GM12878 (cell line): ENCODE data around the gene METTL1. TPM values are rescaled to one million over a fixed set of nuclear protein-coding genes. Genes with fewer than 3 reads are reported as not detected.

ENCODE experiments used
- ATAC-seq: fragments of 200-7000 bp; cut with Tn5 transposase; 3 replicates; pipeline ENCODE4 v1.9.1; 2020; ENCODE audit warnings: mild to moderate bottlenecking, moderate library complexity
- BruUV-seq: library from RNA; stranded (reverse); fragments of 400-500 nt; replicated peaks from 2 replicates; lab custom pipeline; 2021; lab: Mats Ljungman, UMichigan
- CTCF ChIA-PET: fragments of 300-600 bp; sonication (Branson Sonifier 250); formaldehyde crosslinking; extraction: SDS; loops from one replicate; lab custom pipeline; 2021; ENCODE audit warnings: inconsistent platforms; lab: Yijun Ruan, JAX
- POLR2A ChIA-PET: fragments of 350-600 bp; formaldehyde crosslinking; extraction: SDS; loops from one replicate; lab custom pipeline; 2021; ENCODE audit warnings: inconsistent platforms; lab: Charles Lee
- RAD21 ChIA-PET: fragments of 300-600 bp; sonication (Branson Sonifier 250); formaldehyde crosslinking; loops from one replicate; lab custom pipeline; 2023; ENCODE audit warnings: antibody characterized with exemption; ENCODE audit not compliant: unreplicated experiment; lab: Charles Lee
- SMC1A ChIA-PET: fragments of 300-600 bp; sonication (Branson Sonifier 250); formaldehyde crosslinking; loops from one replicate; lab custom pipeline; 2023; ENCODE audit not compliant: unreplicated experiment, uncharacterized antibody; lab: Charles Lee
- DNase-seq: peaks from one replicate; pipeline ENCODE4 v3.0.0-alpha.2; 2011; ENCODE audit warnings: low read depth, low spot score
- FAIRE-seq: peaks from 3 replicates; lab custom pipeline; 2011; peaks lifted over from hg19 to GRCh38; lab: Jason Lieb, UNC
- H2AFZ ChIP-seq: 2 replicates; pipeline ENCODE4 v1.6.0; 2011; ENCODE audit warnings: low read depth, low read length, control low read depth; ENCODE audit not compliant: control insufficient read depth
- H3K27ac ChIP-seq: 2 replicates; pipeline ENCODE4 v1.5.1; 2011; ENCODE audit warnings: control low read depth; ENCODE audit not compliant: control insufficient read depth, insufficient read depth
- H3K27me3 ChIP-seq, 2 experiments: replicated peaks in 1 of 2; 2 replicates each; pipeline versions ENCODE4 v1.6.0 to v1.6.1; 2011; ENCODE audit warnings: low read length in 1 of 2; ENCODE audit not compliant: control insufficient read depth in 2 of 2, insufficient read depth in 2 of 2
- H3K36me3 ChIP-seq, 2 experiments: 2 replicates each; pipeline ENCODE4 v1.5.1; 2011; ENCODE audit warnings: low read length in 1 of 2; ENCODE audit not compliant: control insufficient read depth in 2 of 2, insufficient read depth in 2 of 2
- H3K4me1 ChIP-seq: 2 replicates; pipeline ENCODE4 v1.6.1; 2011; ENCODE audit warnings: mild to moderate bottlenecking, low read length, moderate library complexity, mixed read lengths; ENCODE audit not compliant: control insufficient read depth, insufficient read depth
- H3K4me2 ChIP-seq: 2 replicates; pipeline ENCODE4 v1.6.0; 2011; ENCODE audit warnings: control low read depth; ENCODE audit not compliant: control insufficient read depth, insufficient read depth
- H3K4me3 ChIP-seq: fragments of 200-600 bp; sonication (generic); 2 replicates; pipeline ENCODE4 v1.5.1; 2016
- H3K79me2 ChIP-seq: 2 replicates; pipeline ENCODE4 v1.6.0; 2011; ENCODE audit warnings: low read length; ENCODE audit not compliant: control insufficient read depth, insufficient read depth
- H3K9ac ChIP-seq: 2 replicates; pipeline ENCODE4 v1.8.0; 2011; ENCODE audit warnings: low read length, control low read depth, mixed read lengths; ENCODE audit not compliant: control insufficient read depth, insufficient read depth
- H3K9me3 ChIP-seq: replicated peaks from 3 replicates; pipeline ENCODE4 v1.5.1; 2011; ENCODE audit warnings: mild to moderate bottlenecking, low read length; ENCODE audit not compliant: control insufficient read depth, insufficient read depth
- H4K20me1 ChIP-seq: 2 replicates; pipeline ENCODE4 v1.6.0; 2011; ENCODE audit not compliant: control insufficient read depth, insufficient read depth
- MYB ChIP-seq: fragments of 150-350 bp; IDR thresholded peaks from 2 replicates; pipeline ENCODE4 v1.6.1; 2014; ENCODE audit warnings: mild to moderate bottlenecking, low read depth, low read length, borderline replicate concordance
- NFXL1 ChIP-seq: fragments of 450-650 bp; IDR thresholded peaks from 2 replicates; pipeline ENCODE4 v1.6.1; 2017; ENCODE audit warnings: antibody characterized with exemption, mild to moderate bottlenecking, borderline replicate concordance
- POLR2A ChIP-seq: IDR thresholded peaks from 2 replicates; pipeline ENCODE4 v1.6.1; 2011; ENCODE audit warnings: low read depth, mild to moderate bottlenecking, low read length
- SPI1 ChIP-seq: IDR thresholded peaks from 2 replicates; pipeline ENCODE4 v1.6.1; 2011; ENCODE audit warnings: low read depth, mild to moderate bottlenecking, low read length, moderate library complexity, borderline replicate concordance; ENCODE audit not compliant: insufficient read depth
- SRF ChIP-seq, 2 experiments: IDR thresholded peaks; 2 replicates each; pipeline ENCODE4 v1.6.1; 2011; ENCODE audit warnings: low read depth in 2 of 2, low read length in 2 of 2, mild to moderate bottlenecking in 1 of 2, moderate library complexity in 1 of 2
- SUZ12 ChIP-seq: fragments of 200-600 bp; sonication (generic); IDR thresholded peaks from one replicate; pipeline ENCODE4 v1.6.1; 2018; ENCODE audit warnings: antibody characterized with exemption, mild to moderate bottlenecking; ENCODE audit not compliant: unreplicated experiment
- WGBS: methylation state at CpG from one replicate; pipeline ENCODE4 v1.1.6; 2016; ENCODE audit warnings: low lambda C conversion rate; ENCODE audit not compliant: insufficient replicate concordance, insufficient coverage; ENCODE audit errors: missing lambda C conversion rate; 5-methylcytosine and 5-hydroxymethylcytosine counted together
- in situ Hi-C: fragments of 300-500 bp; cut with MboI; formaldehyde crosslinking; loops from 9 replicates; pipeline ENCODE4 v1.14.3; 2018; ENCODE audit warnings: mixed read lengths
- intact Hi-C: fragments of 100-400 bp; cut with micrococcal nuclease; formaldehyde crosslinking; loops from one replicate; pipeline ENCODE4 v1.14.2; 2022; ENCODE audit not compliant: unreplicated experiment
- polyA plus RNA-seq, 11 experiments: library from polyadenylated mRNA; depleted of rRNA in 4 of 11; unstranded in 6 of 11; stranded (reverse) in 5 of 11; fragments of >200 nt; fragmentation: Nextera tagmentation in 4 of 11; fragmentation: Illumina TruSeq in 1 of 11; extraction: Ambion mirVana in 4 of 11; extraction: Trizol in 1 of 11; gene quantifications; 1 replicate in 1 of 11; 2 replicates in 10 of 11; pipeline versions ENCODE4 v1.2.1 to v1.2.3, GENCODE V29; 2011 to 2016; ENCODE audit warnings: inconsistent platforms in 2 of 11, missing spikeins in 2 of 11, low read depth in 1 of 11
- total RNA-seq, 4 experiments: library from RNA; depleted of rRNA in 3 of 4; stranded (reverse); fragments of >200 nt in 3 of 4; fragmentation: Illumina TruSeq in 1 of 4; extraction: Trizol in 1 of 4; gene quantifications; 2 replicates each; pipeline versions ENCODE4 v1.2.1 to v1.2.3, GENCODE V29; 2013 to 2021
- TF ChIP-seq, protein P1 (sequence below): fragments of 150-350 bp; IDR thresholded peaks from 2 replicates; pipeline ENCODE4 v1.6.1; 2014; ENCODE audit warnings: mild to moderate bottlenecking, low read depth, low read length
- TF ChIP-seq, protein P2 (sequence below): fragments of 450-650 bp; IDR thresholded peaks from 2 replicates; pipeline ENCODE4 v1.6.1; 2017; ENCODE audit warnings: mild to moderate bottlenecking

Gene METTL1
- total and polyA plus RNA-seq, 10 of the 15 experiments (the other 5 are each of a cell fraction or from before 2014, with no cell fraction given): 11.3 to 44.3 (median 30.6) TPM

DNA sequence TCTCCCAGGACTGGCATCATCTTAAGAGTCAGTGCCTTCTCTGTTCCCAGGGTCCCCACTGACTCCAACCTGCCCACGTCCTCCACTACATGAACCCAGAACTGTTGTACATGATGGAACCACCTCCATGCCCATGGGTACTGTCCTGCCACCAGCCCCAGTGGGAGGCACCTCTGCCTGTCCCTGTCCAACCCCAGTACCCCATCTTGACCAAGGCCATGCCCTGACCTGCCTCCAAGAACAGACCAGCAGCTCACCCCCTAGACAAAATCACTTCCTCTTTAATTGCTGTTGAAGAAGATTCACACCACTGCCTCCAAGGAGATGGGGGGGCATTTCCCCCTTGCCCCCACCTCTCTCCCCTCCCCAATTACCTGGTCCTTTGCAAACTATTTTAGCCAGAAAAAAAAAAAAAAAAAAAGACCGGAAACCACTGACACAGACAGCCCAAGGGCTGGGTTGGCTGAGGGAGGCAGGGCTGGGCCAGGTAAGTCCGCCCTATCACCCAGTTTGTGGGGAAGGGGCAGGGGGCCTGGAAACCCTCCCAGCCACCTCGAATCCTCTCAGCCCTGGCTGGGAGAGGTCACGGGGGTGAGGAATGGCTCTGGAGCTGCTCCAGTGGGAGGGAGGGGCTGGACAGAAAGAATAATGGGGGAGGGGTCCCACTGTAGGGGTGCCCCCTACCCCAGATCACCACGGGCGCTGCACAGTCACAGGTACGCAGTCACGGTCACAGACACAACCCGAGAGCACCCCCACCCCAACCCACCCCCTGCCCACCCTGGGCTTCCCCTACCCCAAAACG is 46.8 kb downstream of the METTL1 start:
- ATAC-seq: peak; percentile 33
- 74% methylated on average over 11 of the region's 11 CpGs for WGBS

DNA sequence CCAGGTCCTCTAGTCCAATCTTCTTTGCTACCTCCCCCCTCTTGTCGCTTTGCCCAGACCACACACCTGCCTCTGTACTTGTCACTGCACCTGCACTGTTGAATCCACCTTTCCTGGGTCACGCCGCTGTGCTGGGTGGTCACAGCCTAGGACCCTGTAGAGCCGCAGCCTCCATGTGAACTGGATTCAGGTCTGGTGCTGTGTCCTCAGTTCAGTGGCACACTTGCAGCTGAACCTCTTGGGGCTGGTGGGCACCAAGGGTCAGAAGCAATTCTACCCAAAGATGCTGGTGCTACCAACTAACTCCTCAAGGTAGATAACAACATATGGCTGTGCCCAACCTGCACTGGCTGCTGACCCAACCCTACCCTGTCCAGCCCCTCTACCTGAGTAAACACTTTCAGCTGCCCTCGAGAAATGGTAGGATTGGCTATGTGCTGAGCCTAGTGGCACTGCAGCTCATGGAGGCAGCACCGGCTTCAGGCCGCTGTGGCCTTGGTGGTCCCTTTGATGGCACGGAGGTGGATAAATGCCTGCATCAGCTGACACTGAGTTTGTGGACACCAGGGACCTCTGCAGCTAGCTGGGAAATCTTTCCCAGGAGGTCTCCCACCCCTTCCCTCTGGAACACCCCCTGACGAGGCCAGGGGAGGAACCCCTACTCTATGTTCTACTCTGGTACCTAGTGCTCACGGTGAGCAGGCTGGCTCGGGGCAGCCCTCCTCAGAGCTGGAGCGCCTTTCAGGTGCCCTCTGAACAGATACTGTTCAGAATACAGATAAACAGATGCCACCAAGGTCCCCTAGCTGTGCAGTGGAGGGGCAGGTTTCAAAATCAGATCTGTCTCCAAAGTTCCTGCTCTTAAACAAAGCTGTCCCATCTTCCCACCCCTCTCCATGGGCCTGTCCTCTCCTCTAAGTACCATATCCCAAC is 47.6 kb downstream of the METTL1 start:
- peaks cover 6 to 8% of the 10 kb centered on the region in 2 experiments; a peak in 3 of 4 replicates for H3K36me3 ChIP-seq
- no peak for DNase-seq
- H3K79me2 ChIP-seq: no peaks in the 10 kb centered on the region
- no peak overlapping the region for H3K4me3 ChIP-seq
- H3K27me3 ChIP-seq: no peaks in the 10 kb centered on the region
- H3K9me3 ChIP-seq: no peaks in the 10 kb centered on the region
- 91% methylated on average over 12 of the region's 12 CpGs for WGBS
- H4K20me1 ChIP-seq: no peaks in the 10 kb centered on the region
- H2AFZ ChIP-seq: no peak overlapping the region
- ChIA-PET POLR2A (interaction anchor here (0.6 to 0.9 kb wide), 2 partner anchors 17 to 367 kb away, joined by 3 read pairs; no protein-coding TSS in a partner anchor), RAD21 (no interaction called here), CTCF (interaction anchor here (0.6 kb wide), 1 partner anchor 158 kb away, joined by 3 read pairs; no protein-coding TSS in a partner anchor), SMC1A (no interaction called here)
- in situ Hi-C loops: no loop called here
- ATAC-seq: peak; percentile 14; the same call in 1 of the 3 replicates
- no peak overlapping the region for H3K4me2 ChIP-seq
- BruUV-seq: TSS peak; percentile 55
- FAIRE-seq: no peak
- no peaks in the 10 kb centered on the region for H3K4me1 ChIP-seq
- intact Hi-C loops: no loop called here
- H3K27ac ChIP-seq: no peak overlapping the region
- no peak overlapping the region for H3K9ac ChIP-seq
- TF ChIP-seq, protein P1, sequence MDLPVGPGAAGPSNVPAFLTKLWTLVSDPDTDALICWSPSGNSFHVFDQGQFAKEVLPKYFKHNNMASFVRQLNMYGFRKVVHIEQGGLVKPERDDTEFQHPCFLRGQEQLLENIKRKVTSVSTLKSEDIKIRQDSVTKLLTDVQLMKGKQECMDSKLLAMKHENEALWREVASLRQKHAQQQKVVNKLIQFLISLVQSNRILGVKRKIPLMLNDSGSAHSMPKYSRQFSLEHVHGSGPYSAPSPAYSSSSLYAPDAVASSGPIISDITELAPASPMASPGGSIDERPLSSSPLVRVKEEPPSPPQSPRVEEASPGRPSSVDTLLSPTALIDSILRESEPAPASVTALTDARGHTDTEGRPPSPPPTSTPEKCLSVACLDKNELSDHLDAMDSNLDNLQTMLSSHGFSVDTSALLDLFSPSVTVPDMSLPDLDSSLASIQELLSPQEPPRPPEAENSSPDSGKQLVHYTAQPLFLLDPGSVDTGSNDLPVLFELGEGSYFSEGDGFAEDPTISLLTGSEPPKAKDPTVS: no peak
- TF ChIP-seq, protein P2, sequence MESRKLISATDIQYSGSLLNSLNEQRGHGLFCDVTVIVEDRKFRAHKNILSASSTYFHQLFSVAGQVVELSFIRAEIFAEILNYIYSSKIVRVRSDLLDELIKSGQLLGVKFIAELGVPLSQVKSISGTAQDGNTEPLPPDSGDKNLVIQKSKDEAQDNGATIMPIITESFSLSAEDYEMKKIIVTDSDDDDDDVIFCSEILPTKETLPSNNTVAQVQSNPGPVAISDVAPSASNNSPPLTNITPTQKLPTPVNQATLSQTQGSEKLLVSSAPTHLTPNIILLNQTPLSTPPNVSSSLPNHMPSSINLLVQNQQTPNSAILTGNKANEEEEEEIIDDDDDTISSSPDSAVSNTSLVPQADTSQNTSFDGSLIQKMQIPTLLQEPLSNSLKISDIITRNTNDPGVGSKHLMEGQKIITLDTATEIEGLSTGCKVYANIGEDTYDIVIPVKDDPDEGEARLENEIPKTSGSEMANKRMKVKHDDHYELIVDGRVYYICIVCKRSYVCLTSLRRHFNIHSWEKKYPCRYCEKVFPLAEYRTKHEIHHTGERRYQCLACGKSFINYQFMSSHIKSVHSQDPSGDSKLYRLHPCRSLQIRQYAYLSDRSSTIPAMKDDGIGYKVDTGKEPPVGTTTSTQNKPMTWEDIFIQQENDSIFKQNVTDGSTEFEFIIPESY: no peak
- TF ChIP-seq NFXL1 (no peak), SRF (IDR thresholded peaks at IDR 0.05; ENCODE audit: low read depth in 2 of 2, low read length in 2 of 2) (no peak), POLR2A (peak; percentile 52; the same call in 1 of the 2 replicates), SUZ12 (no peak)
- TF ChIP-seq, all 136 proteins: peak for 1

More for the DNA sequence above, 46.8 kb downstream of the METTL1 start:
- H3K4me3 ChIP-seq: no peak overlapping the region
- BruUV-seq: no TSS peak
- FAIRE-seq (no peak), DNase-seq (no peak)
- POLR2A ChIA-PET: no interaction called here
- no peaks in the 10 kb centered on the region for H4K20me1 ChIP-seq
- TF ChIP-seq MYB (no peak), SPI1 (peak; percentile 53; the same call in 1 of the 2 replicates)
- intact Hi-C loops (no loop called here), in situ Hi-C loops (no loop called here)
- H2AFZ ChIP-seq: no peak overlapping the region
- no peaks in the 10 kb centered on the region for H3K4me1 ChIP-seq
- H3K27me3 ChIP-seq: no peaks in the 10 kb centered on the region
- CTCF ChIA-PET: interaction anchor here (0.6 to 1.6 kb wide), 2 partner anchors 17 to 159 kb away, joined by 3 to 5 read pairs; no protein-coding TSS in a partner anchor
- RAD21 ChIA-PET: no interaction called here
- H3K9me3 ChIP-seq: no peaks in the 10 kb centered on the region
- no peaks in the 10 kb centered on the region for H3K79me2 ChIP-seq
- SMC1A ChIA-PET: no interaction called here
- H3K4me2 ChIP-seq: no peak overlapping the region
- H3K9ac ChIP-seq: no peak overlapping the region
- H3K36me3 ChIP-seq: peaks cover 5 to 8% of the 10 kb centered on the region in 2 experiments; a peak in 3 of 4 replicates
- H3K27ac ChIP-seq: no peak overlapping the region
